ENCODE results near the gene ESR2.
"Not testable (repeated sequence)": the region's sequence is repeated elsewhere in the genome, so short reads cannot be mapped to it uniquely, and the experiment has no call there.

ESR2 gene

GRCh38 chr14:64194404-64194803 lies 99.8 kb downstream of the ESR2 start:
- no peak for DNase-seq

DNA sequence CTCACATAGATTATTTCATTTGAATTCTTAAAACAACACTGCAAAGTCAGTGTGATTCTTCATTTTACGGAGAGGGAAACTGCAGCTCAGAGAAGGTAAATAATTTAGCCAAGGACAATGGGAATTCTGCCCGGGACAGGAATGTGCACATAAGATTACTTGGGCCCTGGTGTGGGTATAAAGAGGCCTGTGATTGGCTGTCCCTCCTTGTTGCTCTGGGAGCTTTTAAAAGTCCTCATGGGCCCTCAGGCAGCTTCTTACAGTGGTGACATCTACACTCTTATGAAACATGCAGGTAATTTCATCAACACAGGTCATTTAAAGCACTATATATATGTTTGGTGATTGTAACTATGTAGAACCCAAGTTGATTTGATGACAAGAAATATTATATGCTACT lies 100.3 kb downstream of the ESR2 start:
- DNase-seq = no peak

GRCh38 chr14:64191756-64192155 lies 102.4 kb downstream of the ESR2 start:
- no peak for DNase-seq

DNA sequence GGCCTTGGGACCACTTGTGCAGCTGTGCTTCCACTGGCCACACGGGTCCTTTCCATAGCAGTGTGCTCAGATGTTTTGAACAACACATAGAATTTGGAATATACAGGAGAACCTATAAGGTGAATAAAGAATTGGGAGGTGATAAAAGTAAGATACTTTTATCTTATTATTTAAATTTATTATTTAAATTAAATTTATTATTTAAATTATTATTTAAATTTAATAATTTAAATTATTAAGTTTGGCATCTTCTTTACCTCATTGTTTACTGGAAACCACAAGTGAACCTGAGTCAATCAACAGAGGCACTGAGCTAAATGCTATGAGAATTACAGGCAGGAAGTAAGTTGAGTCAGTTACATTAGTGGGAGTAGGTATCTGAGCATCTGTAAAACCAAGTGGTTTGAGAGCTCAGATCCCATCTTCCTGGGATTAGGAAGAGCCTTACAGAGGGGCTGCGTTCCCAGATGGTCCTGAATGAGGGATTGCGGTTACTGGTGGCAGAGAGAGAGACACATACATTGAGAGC lies 103.1 kb downstream of the ESR2 start:
- DNase-seq = no peak

- DNase-seq = no peak
These were observed 106.8 kb downstream of the ESR2 start for GRCh38 chr14:64187331-64187730.

DNA sequence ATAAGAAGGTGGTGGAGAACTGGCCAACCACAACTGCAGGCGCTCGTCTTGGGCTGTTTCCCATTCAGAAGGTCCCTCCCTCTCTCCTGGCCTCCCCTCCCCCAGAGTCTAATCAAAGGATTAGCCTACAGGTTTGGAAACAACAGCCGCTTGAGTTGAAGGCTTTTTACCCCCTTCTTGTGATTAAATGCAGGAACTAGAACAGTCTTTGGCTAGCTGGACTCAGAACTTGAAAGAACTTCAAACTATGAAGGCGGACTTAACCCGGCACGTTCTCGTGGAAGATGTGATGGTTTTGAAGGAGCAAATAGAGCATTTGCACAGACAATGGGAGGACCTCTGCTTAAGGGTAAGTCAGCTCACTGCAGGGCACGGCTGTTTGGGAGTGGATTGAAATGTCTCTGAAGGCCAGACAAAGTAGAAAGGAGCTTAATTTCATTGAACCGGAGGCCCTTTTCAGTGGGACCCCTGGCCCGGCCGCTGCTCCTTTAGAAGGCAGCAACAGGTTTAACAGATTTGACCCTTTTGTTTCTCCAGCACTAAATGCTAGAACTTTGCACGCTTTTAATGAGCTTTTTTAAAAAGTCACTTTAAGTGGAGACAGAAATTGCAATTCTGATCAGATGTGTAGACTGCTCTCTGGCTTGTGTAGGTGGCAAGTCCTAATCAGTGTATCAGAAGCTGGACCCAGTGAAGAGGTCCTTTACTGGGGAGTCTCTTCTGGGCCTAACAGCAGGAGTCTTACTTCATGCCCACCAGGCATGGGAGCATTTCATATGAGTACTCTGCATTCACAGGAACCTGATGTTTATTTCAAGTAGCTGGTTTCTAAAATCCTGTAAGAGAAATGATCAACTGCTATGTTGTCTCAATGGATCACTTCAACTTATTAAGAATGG lies 107.7 kb downstream of the ESR2 start:
- no peak for DNase-seq

GRCh38 chr14:64185184-64185583 lies 109.0 kb downstream of the ESR2 start:
- no peak for DNase-seq

DNA sequence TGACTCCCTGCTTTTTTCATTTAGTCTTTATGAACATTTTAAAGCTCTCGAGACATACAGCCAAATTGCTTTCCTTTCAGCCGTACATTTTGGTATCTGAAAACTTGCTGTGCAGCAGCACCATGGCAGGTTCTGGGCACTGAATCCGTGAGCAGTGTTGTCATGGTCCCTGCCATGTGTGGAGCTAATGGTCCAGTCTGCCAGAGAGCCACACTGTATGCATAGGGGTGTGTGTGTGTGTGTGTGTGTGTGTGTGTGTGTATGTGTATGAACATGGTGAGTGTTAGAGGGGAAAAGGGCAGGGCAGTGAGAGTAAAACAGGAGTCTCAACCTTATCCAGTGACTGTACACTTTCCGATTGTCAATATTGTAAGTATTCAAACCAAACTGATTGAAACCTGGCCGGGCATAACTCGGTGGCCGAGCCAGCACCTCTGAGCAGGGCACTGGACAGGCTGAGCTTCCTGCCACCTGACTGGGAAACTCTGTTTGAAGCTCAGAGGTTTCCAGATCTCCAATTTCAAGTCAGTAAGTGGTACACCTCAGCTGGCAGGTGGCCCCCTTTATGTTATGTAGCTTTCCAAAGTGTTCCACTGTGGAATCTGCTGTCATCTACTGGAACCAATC lies 110.0 kb downstream of the ESR2 start:
- no peak for DNase-seq

- not testable (repeated sequence) for DNase-seq
These were observed 111.3 kb downstream of the ESR2 start for GRCh38 chr14:64182908-64183307.

- DNase-seq = no peak
These were observed 115.4 kb downstream of the ESR2 start for GRCh38 chr14:64178814-64179213.

DNA sequence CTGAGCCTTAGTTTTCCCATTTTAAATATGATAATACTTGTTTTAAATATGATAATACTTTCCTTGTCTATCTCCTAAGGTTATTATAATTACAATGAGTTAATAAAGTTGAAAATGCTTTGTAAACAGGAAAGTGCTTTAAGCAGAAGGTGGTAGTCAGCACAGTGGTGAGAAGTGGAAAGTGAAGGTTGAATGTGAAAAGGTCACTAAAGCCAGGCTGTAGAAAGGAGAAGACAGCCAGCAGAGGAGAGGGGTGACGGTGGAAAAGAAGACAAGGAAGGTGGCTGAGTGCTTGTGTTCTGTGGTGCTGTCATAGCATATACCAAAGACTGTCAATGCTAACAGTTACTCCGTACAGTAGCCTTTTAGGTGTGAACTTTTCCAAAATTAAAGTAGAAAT lies 117.8 kb downstream of the ESR2 start:
- no peak for DNase-seq

- DNase-seq = no peak
These were observed 119.0 kb downstream of the ESR2 start for GRCh38 chr14:64174922-64175782.

- DNase-seq = no peak
These were observed 124.0 kb downstream of the ESR2 start for GRCh38 chr14:64170181-64170580.

DNA sequence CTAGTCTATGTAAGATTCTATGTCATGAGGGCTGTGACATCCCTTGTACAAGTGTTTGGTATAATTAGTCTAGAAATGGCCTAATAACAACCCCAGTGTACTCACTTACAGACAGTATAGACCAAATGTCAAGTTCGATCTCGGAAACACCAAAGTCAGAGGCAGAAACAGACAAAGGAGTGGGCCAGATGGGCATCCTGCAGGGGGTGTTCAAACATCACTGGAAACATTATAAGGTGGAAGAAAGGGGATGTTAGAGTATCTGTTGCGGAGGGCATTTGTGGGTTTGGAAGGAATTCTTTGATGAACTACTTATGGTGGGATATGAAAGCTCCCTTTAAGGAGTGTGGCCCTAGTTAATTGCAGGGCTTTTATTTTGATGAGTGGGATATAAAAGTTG lies 134.6 kb downstream of the ESR2 start:
- DNase-seq = no peak

GRCh38 chr14:64158608-64159007 lies 135.6 kb downstream of the ESR2 start:
- no peak for DNase-seq

DNA sequence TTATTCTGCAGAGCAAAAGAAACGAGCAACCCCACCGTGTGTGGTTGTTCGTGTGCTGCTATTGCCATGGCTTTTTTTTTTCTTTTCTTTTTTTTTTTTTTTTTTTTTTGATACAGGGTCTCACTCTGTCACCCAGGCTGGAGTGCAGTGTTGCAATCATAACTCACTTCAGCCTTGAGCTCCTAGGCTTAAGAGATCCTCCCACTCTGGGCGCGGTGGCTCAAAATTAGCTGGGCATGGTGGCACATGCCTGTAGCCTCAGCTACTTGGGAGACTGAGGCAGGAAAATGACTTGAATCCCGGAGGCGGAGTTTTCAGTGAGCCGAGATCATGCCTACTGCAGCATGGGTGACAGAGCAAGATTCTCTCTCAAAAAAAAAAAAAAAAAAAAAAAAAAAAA lies 144.2 kb downstream of the ESR2 start:
- DNase-seq = no peak

- no peak for DNase-seq
These were observed 146.9 kb downstream of the ESR2 start for GRCh38 chr14:64147126-64147790.

GRCh38 chr14:64137657-64138290 lies 156.4 kb downstream of the ESR2 start:
- no peak for DNase-seq

DNA sequence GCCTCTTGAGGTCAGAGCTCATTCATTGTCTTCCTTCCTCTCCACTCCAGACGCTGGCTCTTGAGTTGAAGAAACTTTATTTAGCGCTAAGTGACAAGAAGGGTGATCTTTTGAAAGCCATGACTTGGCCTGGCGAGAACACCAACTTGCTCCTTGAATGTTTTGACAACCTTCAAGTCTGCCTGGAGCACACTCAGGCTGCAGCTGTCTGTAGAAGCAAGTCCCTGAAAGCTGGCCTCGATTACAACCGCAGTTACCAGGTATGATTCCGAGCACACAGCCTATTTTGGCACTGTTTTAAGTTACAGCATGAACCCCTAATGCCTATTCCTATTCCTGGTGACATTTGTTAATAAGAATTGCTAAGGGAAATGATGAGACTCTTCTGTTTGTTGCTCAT lies 167.6 kb downstream of the ESR2 start:
- no peak for DNase-seq

DNA sequence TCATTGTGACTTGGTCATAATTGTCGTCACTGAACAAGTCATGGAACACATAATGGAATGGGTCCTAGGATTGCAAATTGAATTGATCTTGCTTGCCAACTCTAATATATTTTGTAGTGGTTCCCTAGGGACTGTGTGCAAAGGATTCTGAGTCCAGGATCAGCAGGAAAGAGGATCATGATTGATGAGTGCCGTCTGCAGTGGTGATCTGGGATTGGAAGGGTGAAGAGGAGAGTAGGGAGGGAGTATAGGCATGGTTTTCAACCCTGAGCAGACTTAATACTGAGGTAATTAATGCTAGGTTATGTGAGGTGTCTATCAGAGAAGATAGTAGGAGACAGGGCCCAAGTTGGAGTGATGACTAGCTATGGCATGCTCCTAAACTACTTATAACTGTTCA lies 168.9 kb downstream of the ESR2 start:
- DNase-seq = no peak

DNA sequence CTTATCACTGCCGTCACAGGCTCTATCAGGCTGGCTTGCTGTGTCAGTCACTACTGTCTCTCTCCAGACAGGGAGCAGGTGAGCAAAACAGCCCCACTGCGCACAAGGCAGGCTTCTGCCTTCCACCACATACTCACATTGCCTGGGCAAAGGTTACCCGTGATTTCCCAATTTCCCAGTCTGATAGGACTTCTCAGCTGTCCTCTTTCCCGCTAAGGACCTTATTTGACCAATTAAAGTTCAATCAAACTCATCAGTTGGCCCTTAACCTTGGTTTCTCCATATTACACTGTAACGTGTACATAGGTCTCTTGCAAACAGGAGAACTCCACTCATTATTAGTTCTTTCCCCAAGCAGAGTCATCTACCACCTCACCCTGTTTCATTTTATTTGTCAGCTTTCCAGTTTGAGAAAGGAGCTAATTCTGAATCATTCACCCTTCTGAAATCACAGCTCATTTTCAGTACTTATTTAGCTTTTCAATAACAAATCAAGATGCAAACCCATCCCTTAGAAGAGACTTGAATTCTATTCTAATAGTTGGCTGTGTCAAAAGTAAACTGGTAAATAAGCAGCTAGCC lies 170.8 kb downstream of the ESR2 start:
- no peak for DNase-seq

- no peak for DNase-seq
These were observed 174.2 kb downstream of the ESR2 start for GRCh38 chr14:64119980-64120379.
